K562 (cell line): ENCODE data around the gene POFUT2. TPM values are rescaled to one million over a fixed set of nuclear protein-coding genes. Genes with fewer than 3 reads are reported as not detected.

Source experiments
- ATAC-seq: fragments of 200-7000 bp; cut with Tn5 transposase; 3 replicates; pipeline ENCODE4 v1.9.1; 2020; ENCODE audit warnings: moderate library complexity
- BruUV-seq: library from RNA; stranded (reverse); fragments of 400-500 nt; replicated peaks from 2 replicates; lab custom pipeline; 2021; lab: Mats Ljungman, UMichigan
- CTCF ChIA-PET: fragments of 300-600 bp; formaldehyde crosslinking; extraction: SDS; loops from one replicate; lab custom pipeline; 2021; ENCODE audit warnings: low intra/inter-chr PET ratio; lab: Yijun Ruan, JAX
- POLR2A ChIA-PET: fragments of 300-600, 350-650 bp; sonication (Branson Sonifier 250); formaldehyde crosslinking; extraction: SDS; loops from one replicate; lab custom pipeline; 2021; ENCODE audit warnings: antibody characterized with exemption, inconsistent platforms; lab: Yijun Ruan, JAX
- DNase-seq, 4 experiments: peaks; one replicate each; pipeline versions ENCODE4 v3.0.0 to v3.0.0-alpha.2; 2011 to 2018; ENCODE audit warnings: low spot score in 3 of 4, mixed read lengths in 3 of 4; ENCODE audit errors: extremely low read depth in 1 of 4
- FAIRE-seq: peaks from 2 replicates; lab custom pipeline; 2011; peaks lifted over from hg19 to GRCh38; lab: Jason Lieb, UNC
- H2AFZ ChIP-seq: 2 replicates; pipeline ENCODE4 v1.6.0; 2011; ENCODE audit warnings: low read depth, low read length, control low read depth, inconsistent platforms
- H3K27ac ChIP-seq: fragments of 200-600 bp; 3 replicates; pipeline ENCODE4 v1.8.0; 2011; ENCODE audit warnings: low read depth, mild to moderate bottlenecking, control low read depth, inconsistent platforms, low read length, moderate library complexity, mixed read lengths; ENCODE audit errors: extremely low read depth
- H3K27me3 ChIP-seq, 2 experiments: fragments of 300-600 bp in 1 of 2; 2 replicates in 1 of 2; 3 replicates in 1 of 2; pipeline versions ENCODE4 v1.6.0 to v1.8.0; 2011; ENCODE audit warnings: inconsistent platforms in 2 of 2, low read length in 2 of 2, mild to moderate bottlenecking in 1 of 2, mixed read lengths in 1 of 2, moderate library complexity in 1 of 2; ENCODE audit not compliant: control insufficient read depth in 2 of 2, insufficient read depth in 2 of 2
- H3K36me3 ChIP-seq: fragments of 300-600 bp; 3 replicates; pipeline ENCODE4 v1.8.0; 2011; ENCODE audit warnings: mild to moderate bottlenecking, low read length, inconsistent platforms; ENCODE audit not compliant: control insufficient read depth, insufficient read depth
- H3K4me1 ChIP-seq, 2 experiments: fragments of 200-600 bp in 1 of 2; replicated peaks in 1 of 2; 2 replicates in 1 of 2; 3 replicates in 1 of 2; pipeline versions ENCODE4 v1.5.1 to v1.8.0; 2011; ENCODE audit warnings: inconsistent platforms in 2 of 2, low read length in 2 of 2, mild to moderate bottlenecking in 1 of 2, mixed read lengths in 1 of 2, moderate library complexity in 1 of 2; ENCODE audit not compliant: control insufficient read depth in 2 of 2, insufficient read depth in 2 of 2
- H3K4me2 ChIP-seq: 2 replicates; pipeline ENCODE4 v1.6.1; 2011; ENCODE audit warnings: low read length, control low read depth, inconsistent platforms, mixed read lengths; ENCODE audit not compliant: insufficient read depth
- H3K4me3 ChIP-seq: fragments of 200-600 bp; sonication (generic), shearing (Covaris generic); 2 replicates; pipeline ENCODE4 v1.5.1; 2016; ENCODE audit warnings: control low read depth, inconsistent platforms
- H3K79me2 ChIP-seq: fragments of 200-600 bp; 3 replicates; pipeline ENCODE4 v1.8.0; 2011; ENCODE audit warnings: low read length, inconsistent platforms; ENCODE audit not compliant: control insufficient read depth, insufficient read depth
- H3K9ac ChIP-seq, 2 experiments: 2 replicates each; pipeline versions ENCODE4 v1.6.0 to v1.6.1; 2011; ENCODE audit warnings: low read depth in 2 of 2, low read length in 2 of 2, control low read depth in 1 of 2, inconsistent platforms in 1 of 2, mild to moderate bottlenecking in 1 of 2, mixed read lengths in 1 of 2; ENCODE audit not compliant: insufficient read depth in 1 of 2
- H3K9me1 ChIP-seq: one replicate; pipeline ENCODE4 v1.6.0; 2011; ENCODE audit warnings: inconsistent platforms, mild to moderate bottlenecking, low read length, moderate library complexity; ENCODE audit not compliant: control insufficient read depth, insufficient read depth
- H3K9me3 ChIP-seq: replicated peaks from 2 replicates; pipeline ENCODE4 v1.5.1; 2011; ENCODE audit warnings: low read depth, low read length, inconsistent platforms; ENCODE audit not compliant: control insufficient read depth, insufficient read depth
- H4K20me1 ChIP-seq: replicated peaks from 2 replicates; pipeline ENCODE4 v1.6.1; 2011; ENCODE audit warnings: low read length, inconsistent platforms, mixed read lengths; ENCODE audit not compliant: control insufficient read depth, insufficient read depth
- BCL6 ChIP-seq: fragments of 250-450 bp; sonication (Bioruptor Pico); IDR thresholded peaks from 2 replicates; pipeline ENCODE4 v1.4.0; 2020
- CEBPB ChIP-seq: fragments of 450-650 bp; IDR thresholded peaks from 2 replicates; pipeline ENCODE4 v1.6.1; 2016; ENCODE audit warnings: missing genetic modification characterization, missing compliant biosample characterization
- FOXJ2 ChIP-seq: fragments of 200-800 bp; sonication (Bioruptor generic); IDR thresholded peaks from 2 replicates; pipeline ENCODE4 v1.6.1; 2016; ENCODE audit warnings: missing genetic modification characterization, missing compliant biosample characterization
- HDAC1 ChIP-seq, 2 experiments: fragments of 450-650 bp; IDR thresholded peaks; 2 replicates each; pipeline ENCODE4 v1.6.1; 2016 to 2017; ENCODE audit warnings: inconsistent platforms in 1 of 2, mild to moderate bottlenecking in 1 of 2, moderate library complexity in 1 of 2
- POLR2AphosphoS2 ChIP-seq: IDR thresholded peaks from 2 replicates; pipeline ENCODE4 v1.6.1; 2012; ENCODE audit warnings: low read length, improper control_type of control experiment
- RBM22 ChIP-seq: fragments of 200-400 bp; formaldehyde crosslinking; IDR thresholded peaks from 2 replicates; pipeline ENCODE4 v1.6.1; 2018; ENCODE audit warnings: low read length, low read depth; ENCODE audit not compliant: poor library complexity, severe bottlenecking
- SRF ChIP-seq, 2 experiments: fragments of 250-450, 450-650 bp in 1 of 2; sonication (Bioruptor Pico) in 1 of 2; sonication (generic) in 1 of 2; formaldehyde crosslinking; IDR thresholded peaks; 2 replicates each; pipeline versions ENCODE4 v1.5.0 to v1.5.1; 2020 to 2022; ENCODE audit warnings: mild to moderate bottlenecking in 1 of 2, missing genetic modification reagents in 1 of 2
- STAT5B ChIP-seq: fragments of 250-450 bp; sonication (Bioruptor Pico); IDR thresholded peaks from 2 replicates; pipeline ENCODE4 v1.8.0; 2021; ENCODE audit warnings: mild to moderate bottlenecking, inconsistent platforms
- TCF7L2 ChIP-seq: fragments of 150-350 bp; IDR thresholded peaks from 2 replicates; pipeline ENCODE4 v1.6.1; 2016; ENCODE audit warnings: low read depth, mild to moderate bottlenecking, low read length, moderate library complexity
- TFE3 ChIP-seq: fragments of 450-650 bp; formaldehyde crosslinking; IDR thresholded peaks from 2 replicates; pipeline ENCODE4 v1.4.0; 2020; ENCODE audit warnings: mild to moderate bottlenecking, mixed read lengths
- ZNF121 ChIP-seq: sonication (generic); formaldehyde crosslinking; conservative IDR thresholded peaks from 2 replicates; pipeline ENCODE4 v1.8.0; 2022; ENCODE audit warnings: missing genetic modification reagents
- ZNF175 ChIP-seq: fragments of 200-800 bp; sonication (Bioruptor generic); IDR thresholded peaks from 2 replicates; pipeline ENCODE4 v1.6.1; 2016; ENCODE audit warnings: low read depth, mild to moderate bottlenecking, missing genetic modification characterization, missing compliant biosample characterization
- ZNF24 ChIP-seq: fragments of 450-650 bp; IDR thresholded peaks from 2 replicates; pipeline ENCODE4 v1.6.1; 2016
- ZNF311 ChIP-seq: fragments of 250-450 bp; sonication (Bioruptor Pico); IDR thresholded peaks from 2 replicates; pipeline ENCODE4 v1.4.0; 2020; ENCODE audit warnings: mild to moderate bottlenecking, moderate library complexity
- ZNF561 ChIP-seq: fragments of 450-650 bp; formaldehyde crosslinking; conservative IDR thresholded peaks from 2 replicates; pipeline ENCODE4 v1.4.0; 2020; ENCODE audit warnings: mild to moderate bottlenecking, moderate library complexity
- WGBS: fragments of 100-300 bp; shearing (Covaris generic); methylation state at CpG from one replicate; pipeline ENCODE4 v1.1.6; 2016; ENCODE audit warnings: low coverage, mixed read lengths; ENCODE audit not compliant: insufficient coverage; ENCODE audit errors: missing lambda C conversion rate; 5-methylcytosine and 5-hydroxymethylcytosine counted together
- in situ Hi-C: fragments of 300-500 bp; cut with MboI; formaldehyde crosslinking; loops from 4 replicates; pipeline ENCODE4 v1.15.0; 2018; ENCODE audit warnings: inconsistent platforms, mixed read lengths
- intact Hi-C: fragments of 100-400 bp; cut with micrococcal nuclease; formaldehyde crosslinking; loops from 2 replicates; pipeline ENCODE4 v1.14.2; 2022
- polyA plus RNA-seq, 8 experiments: library from polyadenylated mRNA; depleted of rRNA in 4 of 8; stranded (reverse) in 5 of 8; unstranded in 3 of 8; fragments of >200 nt; fragmentation: Nextera tagmentation in 2 of 8; fragmentation: Illumina TruSeq in 1 of 8; extraction: Ambion mirVana in 2 of 8; extraction: Trizol in 1 of 8; gene quantifications; 2 replicates each; pipeline versions ENCODE4 v1.2.1 to v1.2.3, GENCODE V29; 2011 to 2014; ENCODE audit warnings: inconsistent platforms in 1 of 8, missing spikeins in 1 of 8
- total RNA-seq, 7 experiments: library from RNA; depleted of rRNA in 6 of 7; stranded (reverse); fragments of >200 nt in 6 of 7; fragmentation: Illumina TruSeq in 2 of 7; extraction: Trizol in 2 of 7; gene quantifications; 2 replicates each; pipeline versions ENCODE4 v1.2.1 to v1.2.3, GENCODE V29; 2011 to 2021; ENCODE audit warnings: low replicate concordance in 1 of 7
- TF ChIP-seq, protein P1 (sequence below), 2 experiments: fragments of 250-450 bp in 1 of 2; fragments of 450-650 bp in 1 of 2; sonication (Bioruptor Pico) in 1 of 2; IDR thresholded peaks; 2 replicates each; pipeline versions ENCODE4 v1.6.1 to v1.8.0; 2016 to 2021; ENCODE audit warnings: mild to moderate bottlenecking in 2 of 2, moderate library complexity in 2 of 2, missing compliant biosample characterization in 1 of 2, missing genetic modification characterization in 1 of 2

POFUT2 gene
- total and polyA plus RNA-seq, 9 of the 15 experiments (the other 6 are each of a cell fraction or from before 2014, with no cell fraction given): 1.1 to 24.2 (median 11.0) TPM

GRCh38 chr21:45308194-45309068, 20.7 kb upstream of the POFUT2 start:
- 0 out of 4 replicates have a peak overlapping the region, but pooled peaks of 1 of the 2 experiments have one; percentile 46 for H3K9ac ChIP-seq
- intact Hi-C loops (loop anchor here (1.0 kb wide), 1 partner anchor 16 kb away; no protein-coding TSS in a partner anchor), in situ Hi-C loops (loop anchor here (10.0 kb wide), 1 partner anchor 516 kb away; no protein-coding TSS in a partner anchor)
- no peaks in the 10 kb centered on the region for H3K9me1 ChIP-seq
- FAIRE-seq: no peak
- no peaks in the 10 kb centered on the region for H3K9me3 ChIP-seq
- ChIA-PET POLR2A (interaction anchor here (0.6 to 1.2 kb wide), 5 partner anchors 9 to 114 kb away, joined by 3 to 4 read pairs (median 3); no protein-coding TSS in a partner anchor), CTCF (interaction anchor here (1.8 to 2.2 kb wide), 2 partner anchors 13 to 168 kb away, joined by 8 to 13 read pairs; no protein-coding TSS in a partner anchor)
- 31% methylated on average over 23 of the region's 27 CpGs for WGBS
- no peak for ATAC-seq
- H3K4me3 ChIP-seq: no peak overlapping the region
- H3K79me2 ChIP-seq: no peaks in the 10 kb centered on the region
- no peaks in the 10 kb centered on the region for H3K36me3 ChIP-seq
- H3K27me3 ChIP-seq: peaks cover 10 to 73% of the 10 kb centered on the region in 2 experiments; a peak in 4 of 5 replicates
- H3K4me1 ChIP-seq: peaks cover 20 to 38% of the 10 kb centered on the region in 2 experiments; a peak in 4 of 5 replicates
- no TSS peak for BruUV-seq
- H4K20me1 ChIP-seq: peaks cover 8% of the 10 kb centered on the region; the same call in 1 of the 2 replicates
- DNase-seq: no peak
- peak overlapping the region; percentile 69 for H3K4me2 ChIP-seq
- peak overlapping the region; percentile 76 for H2AFZ ChIP-seq
- no peak overlapping the region for H3K27ac ChIP-seq
- no peak for TF ChIP-seq RBM22
- no peak for TF ChIP-seq ZNF311 (CRISPR knock-in tag)
- TF ChIP-seq STAT5B: no peak
- TF ChIP-seq POLR2AphosphoS2: no peak
- TF ChIP-seq TFE3: no peak
- TF ChIP-seq TCF7L2: no peak
- no peak for TF ChIP-seq BCL6 (CRISPR knock-in tag)
- TF ChIP-seq ZNF175: no peak
- TF ChIP-seq, protein P1, sequence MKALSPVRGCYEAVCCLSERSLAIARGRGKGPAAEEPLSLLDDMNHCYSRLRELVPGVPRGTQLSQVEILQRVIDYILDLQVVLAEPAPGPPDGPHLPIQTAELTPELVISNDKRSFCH (CRISPR knock-in tag; IDR thresholded peaks at IDR 0.05): no peak
- TF ChIP-seq, protein P1 (tag; IDR thresholded peaks at IDR 0.05): 0 out of 2 replicates have a peak, but pooled peaks have one; percentile 17
- no peak for TF ChIP-seq ZNF121
- TF ChIP-seq SRF (CRISPR knock-in tag; IDR thresholded peaks at IDR 0.05): 0 out of 4 replicates have a peak, but pooled peaks of 1 of the 2 experiments have one; percentile 7
- TF ChIP-seq FOXJ2 (tag): no peak
- TF ChIP-seq HDAC1 (IDR thresholded peaks at IDR 0.05): no peak
- peak; percentile 51 for TF ChIP-seq CEBPB (tag)
- no peak for TF ChIP-seq ZNF24
- no peak for TF ChIP-seq ZNF561 (CRISPR knock-in tag)
